ENCODE data around the gene NDUFA8.

The NDUFA8 gene

GRCh38 chr9:122172131-122172530 is 12.6 kb upstream of the NDUFA8 start:
- no peak for TF ChIP-seq CTCF (IDR thresholded peaks at IDR 0.05; ENCODE audit: low read depth, low read length)
- Histone ChIP-seq H3K9me3 (ENCODE audit: severe bottlenecking) (peaks cover 6% of the 10 kb centered on the region), H3K27me3 (ENCODE audit: insufficient read depth, low read depth, severe bottlenecking) (peaks cover 37% of the 10 kb centered on the region), H3K36me3 (no peaks in the 10 kb centered on the region), H3K27ac (no peak overlapping the region), H3K4me3 (ENCODE audit: low read depth, low read length) (no peak overlapping the region)
- DNase-seq = no peak

GRCh38 chr9:122168356-122168755 is 8.8 kb upstream of the NDUFA8 start:
- no peak for DNase-seq
- Histone ChIP-seq H3K4me3 (ENCODE audit: low read depth, low read length) (no peak overlapping the region), H3K36me3 (no peaks in the 10 kb centered on the region), H3K27me3 (ENCODE audit: insufficient read depth, low read depth, severe bottlenecking) (peaks cover 37% of the 10 kb centered on the region), H3K9me3 (ENCODE audit: severe bottlenecking) (peaks cover 19% of the 10 kb centered on the region), H3K27ac (no peak overlapping the region)
- TF ChIP-seq CTCF (IDR thresholded peaks at IDR 0.05; ENCODE audit: low read depth, low read length) = no peak

- Histone ChIP-seq H3K4me3 (ENCODE audit: low read depth, low read length) (no peak overlapping the region), H3K27ac (no peak overlapping the region), H3K9me3 (ENCODE audit: severe bottlenecking) (peaks cover 33% of the 10 kb centered on the region), H3K27me3 (ENCODE audit: insufficient read depth, low read depth, severe bottlenecking) (peaks cover 24% of the 10 kb centered on the region), H3K36me3 (peaks cover 3% of the 10 kb centered on the region)
- DNase-seq = no peak
- TF ChIP-seq CTCF (IDR thresholded peaks at IDR 0.05; ENCODE audit: low read depth, low read length) = no peak
Observed at GRCh38 chr9:122164286-122164685, 4.7 kb upstream of the NDUFA8 start.

GRCh38 chr9:122162415-122162814 is 2.8 kb upstream of the NDUFA8 start:
- no peak overlapping the region for H3K4me3 ChIP-seq (ENCODE audit: low read depth, low read length)
- H3K27me3 ChIP-seq (ENCODE audit: insufficient read depth, low read depth, severe bottlenecking) = peaks cover 22% of the 10 kb centered on the region
- no peak for TF ChIP-seq CTCF (IDR thresholded peaks at IDR 0.05; ENCODE audit: low read depth, low read length)
- DNase-seq = no peak
- H3K27ac ChIP-seq = no peak overlapping the region
- H3K36me3 ChIP-seq = peaks cover 4% of the 10 kb centered on the region
- peaks cover 28% of the 10 kb centered on the region for H3K9me3 ChIP-seq (ENCODE audit: severe bottlenecking)

GRCh38 chr9:122159925-122160246 is 307 bp upstream of the NDUFA8 start:
- Histone ChIP-seq H3K9me3 (ENCODE audit: severe bottlenecking) (peaks cover 21% of the 10 kb centered on the region), H3K4me3 (ENCODE audit: low read depth, low read length) (peak overlapping the region; percentile 88), H3K27ac (no peak overlapping the region), H3K36me3 (peaks cover 14% of the 10 kb centered on the region), H3K27me3 (ENCODE audit: insufficient read depth, low read depth, severe bottlenecking) (peaks cover 21% of the 10 kb centered on the region)
- TF ChIP-seq CTCF (IDR thresholded peaks at IDR 0.05; ENCODE audit: low read depth, low read length) = no peak
- DNase-seq = no peak

GRCh38 chr9:122158202-122158601 is 1.4 kb downstream of the NDUFA8 start:
- peak; percentile 56 for DNase-seq
- peaks cover 7% of the 10 kb centered on the region for H3K27me3 ChIP-seq (ENCODE audit: insufficient read depth, low read depth, severe bottlenecking)
- TF ChIP-seq CTCF (IDR thresholded peaks at IDR 0.05; ENCODE audit: low read depth, low read length) = peak; percentile 81

More at GRCh38 chr9:122158202-122158601, 1.4 kb downstream of the NDUFA8 start:
- Histone ChIP-seq H3K9me3 (ENCODE audit: severe bottlenecking) (peaks cover 13% of the 10 kb centered on the region), H3K36me3 (peaks cover 14% of the 10 kb centered on the region), H3K4me3 (ENCODE audit: low read depth, low read length) (no peak overlapping the region), H3K27ac (no peak overlapping the region)

Data from WERI-Rb-1 (cell line).